Measurements from ENCODE around the gene STXBP6. TPM values are rescaled to one million over a fixed set of nuclear protein-coding genes. Genes with fewer than 3 reads are reported as not detected.

Gene STXBP6
- total and polyA plus RNA-seq, 2 of the 13 experiments (the other 11 are each of a cell fraction or from before 2014, with no cell fraction given): 35.3 to 42.8 TPM

GRCh38 chr14:25042362-25043299, 7.3 kb downstream of the STXBP6 start (continued):
- no peak for TF ChIP-seq PREB (CRISPR knock-in tag; IDR thresholded peaks at IDR 0.05)
- no peak for TF ChIP-seq MAX (IDR thresholded peaks at IDR 0.05)
- TF ChIP-seq MTF2 (CRISPR knock-in tag; IDR thresholded peaks at IDR 0.05; ENCODE audit: borderline replicate concordance): no peak
- TF ChIP-seq NCOA2 (CRISPR knock-in tag; IDR thresholded peaks at IDR 0.05): no peak
- TF ChIP-seq FOXJ3 (CRISPR knock-in tag; IDR thresholded peaks at IDR 0.05; ENCODE audit: borderline replicate concordance): no peak
- TF ChIP-seq TFDP1 (CRISPR knock-in tag; IDR thresholded peaks at IDR 0.05; ENCODE audit: borderline replicate concordance): no peak
- TF ChIP-seq ZNF674 (CRISPR knock-in tag; IDR thresholded peaks at IDR 0.05; ENCODE audit: low read depth): no peak
- TF ChIP-seq ZNF879 (CRISPR knock-in tag; IDR thresholded peaks at IDR 0.05): no peak
- TF ChIP-seq ZNF431 (CRISPR knock-in tag; IDR thresholded peaks at IDR 0.05; ENCODE audit: borderline replicate concordance, low read depth): no peak
- no peak for TF ChIP-seq ZBTB40 (IDR thresholded peaks at IDR 0.05)
- TF ChIP-seq ZBTB40 (CRISPR knock-in tag; IDR thresholded peaks at IDR 0.05): no peak
- TF ChIP-seq KAT8 (CRISPR knock-in tag; IDR thresholded peaks at IDR 0.05): no peak
- TF ChIP-seq ATF5 (CRISPR knock-in tag; IDR thresholded peaks at IDR 0.05; ENCODE audit: low read depth): no peak
- 0 out of 2 replicates have a peak, but pooled peaks have one; percentile 26 for TF ChIP-seq SMYD3 (CRISPR knock-in tag; IDR thresholded peaks at IDR 0.05)
- no peak for TF ChIP-seq POLR2G (IDR thresholded peaks at IDR 0.05; ENCODE audit: low read depth, low read length)
- TF ChIP-seq ZNF577 (CRISPR knock-in tag; IDR thresholded peaks at IDR 0.05; ENCODE audit: borderline replicate concordance, low read depth): no peak; the same call in 1 of the 2 replicates
- no peak for TF ChIP-seq ZNF256 (CRISPR knock-in tag; conservative IDR thresholded peaks at IDR 0.05)

Data from HepG2 (cell line).